H1 (cell line): ENCODE measurements around the gene HOXA13. TPM values are rescaled to one million over a fixed set of nuclear protein-coding genes. Genes with fewer than 3 reads are reported as not detected.

Experiments used
- CTCF ChIA-PET: fragments of 300-600 bp; sonication (Branson Sonifier 250); formaldehyde crosslinking; loops from one replicate; lab custom pipeline; 2021; ENCODE audit not compliant: partially characterized antibody; lab: Charles Lee
- POLR2A ChIA-PET: fragments of 300-600 bp; sonication (Branson Sonifier 250); formaldehyde crosslinking; loops from one replicate; lab custom pipeline; 2021; ENCODE audit warnings: inconsistent platforms; ENCODE audit not compliant: partially characterized antibody; lab: Charles Lee
- DNase-seq, 2 experiments: peaks; one replicate each; pipeline versions ENCODE4 v3.0.0 to v3.0.0-alpha.2; 2010 to 2022; ENCODE audit warnings: low spot score in 2 of 2, low read depth in 1 of 2, mixed read lengths in 1 of 2
- FAIRE-seq: peaks from 2 replicates; lab custom pipeline; 2011; peaks lifted over from hg19 to GRCh38; lab: Jason Lieb, UNC
- H2AFZ ChIP-seq: 2 replicates; pipeline ENCODE4 v1.8.1; 2012; ENCODE audit warnings: low read length, inconsistent platforms
- H2AK5ac ChIP-seq: 2 replicates; pipeline ENCODE4 v1.6.1; 2013; ENCODE audit warnings: low read depth, low read length
- H2BK120ac ChIP-seq: replicated peaks from 2 replicates; pipeline ENCODE3; 2013; ENCODE audit warnings: low read depth, low read length, inconsistent platforms
- H2BK12ac ChIP-seq: 2 replicates; pipeline ENCODE4 v1.6.1; 2013; ENCODE audit warnings: low read depth, low read length
- H2BK15ac ChIP-seq: 2 replicates; pipeline ENCODE4 v1.6.1; 2013; ENCODE audit warnings: low read length
- H2BK20ac ChIP-seq: 2 replicates; pipeline ENCODE4 v1.6.1; 2013; ENCODE audit warnings: low read length
- H2BK5ac ChIP-seq: 2 replicates; pipeline ENCODE4 v1.6.1; 2013; ENCODE audit warnings: low read depth, low read length
- H3K14ac ChIP-seq: 2 replicates; pipeline ENCODE4 v1.6.1; 2013; ENCODE audit warnings: inconsistent platforms; ENCODE audit not compliant: insufficient read length
- H3K18ac ChIP-seq: 2 replicates; pipeline ENCODE4 v1.6.1; 2013; ENCODE audit warnings: low read length; ENCODE audit errors: extremely low read depth
- H3K23ac ChIP-seq: 2 replicates; pipeline ENCODE4 v1.6.1; 2013; ENCODE audit warnings: inconsistent platforms; ENCODE audit not compliant: insufficient read length
- H3K23me2 ChIP-seq: 2 replicates; pipeline ENCODE4 v1.6.1; 2013; ENCODE audit warnings: low read depth, low read length
- H3K27ac ChIP-seq: 2 replicates; pipeline ENCODE4 v1.6.1; 2011; ENCODE audit warnings: low read depth, low read length, inconsistent platforms
- H3K27me3 ChIP-seq, 4 experiments: replicated peaks in 1 of 4; 1 replicate in 1 of 4; 2 replicates in 3 of 4; pipeline versions ENCODE4 v1.6.1 to v1.8.1; 2011 to 2013; ENCODE audit warnings: low read length in 3 of 4, mild to moderate bottlenecking in 3 of 4, inconsistent platforms in 2 of 4, mixed read lengths in 2 of 4, moderate library complexity in 1 of 4; ENCODE audit not compliant: control insufficient read depth in 3 of 4, insufficient read depth in 3 of 4; ENCODE audit errors: extremely low read depth in 1 of 4
- H3K36me3 ChIP-seq, 4 experiments: 2 replicates each; pipeline versions ENCODE4 v1.6.1 to v1.8.1; 2011 to 2013; ENCODE audit warnings: mild to moderate bottlenecking in 4 of 4, low read length in 3 of 4, moderate library complexity in 2 of 4, control low read depth in 1 of 4, inconsistent platforms in 1 of 4; ENCODE audit not compliant: insufficient read depth in 4 of 4, control insufficient read depth in 2 of 4
- H3K4ac ChIP-seq: replicated peaks from 2 replicates; pipeline ENCODE3; 2013; ENCODE audit warnings: low read length, low read depth, mixed read lengths, inconsistent platforms; ENCODE audit not compliant: insufficient read length
- H3K4me1 ChIP-seq, 4 experiments: replicated peaks in 1 of 4; 1 replicate in 1 of 4; 2 replicates in 3 of 4; pipeline versions ENCODE4 v1.6.1 to v1.8.1; 2011 to 2013; ENCODE audit warnings: low read length in 3 of 4, inconsistent platforms in 2 of 4, mixed read lengths in 1 of 4; ENCODE audit not compliant: insufficient read depth in 4 of 4, control insufficient read depth in 3 of 4
- H3K4me2 ChIP-seq, 2 experiments: 2 replicates each; pipeline versions ENCODE4 v1.6.1 to v1.8.1; 2011 to 2013; ENCODE audit warnings: low read depth in 2 of 2, low read length in 2 of 2, control low read depth in 1 of 2, inconsistent platforms in 1 of 2, mild to moderate bottlenecking in 1 of 2; ENCODE audit not compliant: insufficient read depth in 1 of 2
- H3K4me3 ChIP-seq, 4 experiments: fragments of 200-600, 300-600 bp in 1 of 4; sonication (generic), shearing (Covaris generic), sonication (Bioruptor Twin) in 1 of 4; 2 replicates each; pipeline versions ENCODE4 v1.5.1 to v1.8.1; 2011 to 2016; ENCODE audit warnings: low read length in 4 of 4, low read depth in 3 of 4, control low read depth in 2 of 4, inconsistent platforms in 2 of 4, mild to moderate bottlenecking in 2 of 4, mixed read lengths in 1 of 4, moderate library complexity in 1 of 4; ENCODE audit not compliant: insufficient read depth in 2 of 4; ENCODE audit errors: extremely low read depth in 1 of 4
- H3K56ac ChIP-seq: replicated peaks from 2 replicates; pipeline ENCODE3; 2013; ENCODE audit warnings: low read depth, mild to moderate bottlenecking, mixed read lengths, low read length, inconsistent platforms; ENCODE audit not compliant: insufficient read length
- H3K79me1 ChIP-seq: 2 replicates; pipeline ENCODE4 v1.6.1; 2013; ENCODE audit warnings: low read depth, low read length, control low read depth
- H3K79me2 ChIP-seq, 2 experiments: 2 replicates each; pipeline versions ENCODE4 v1.6.1 to v1.8.1; 2012 to 2013; ENCODE audit warnings: low read length in 2 of 2, mild to moderate bottlenecking in 2 of 2, inconsistent platforms in 1 of 2; ENCODE audit not compliant: insufficient read depth in 2 of 2, control insufficient read depth in 1 of 2
- H3K9ac ChIP-seq, 4 experiments: replicated peaks in 1 of 4; 1 replicate in 1 of 4; 2 replicates in 3 of 4; pipeline versions ENCODE4 v1.6.1 to v1.8.1; 2011 to 2013; ENCODE audit warnings: low read depth in 3 of 4, low read length in 3 of 4, control low read depth in 2 of 4, mild to moderate bottlenecking in 2 of 4, moderate library complexity in 2 of 4, inconsistent platforms in 1 of 4; ENCODE audit errors: extremely low read depth in 1 of 4
- H3K9me3 ChIP-seq, 2 experiments: 2 replicates each; pipeline versions ENCODE4 v1.6.1 to v1.8.1; 2012 to 2013; ENCODE audit warnings: mild to moderate bottlenecking in 2 of 2, moderate library complexity in 2 of 2, control low read depth in 1 of 2, inconsistent platforms in 1 of 2, low read depth in 1 of 2, low read length in 1 of 2, mixed read lengths in 1 of 2; ENCODE audit not compliant: insufficient read depth in 2 of 2
- H4K20me1 ChIP-seq, 2 experiments: replicated peaks in 1 of 2; 2 replicates each; pipeline versions ENCODE3 to v1.8.1; 2011 to 2013; ENCODE audit warnings: inconsistent platforms in 2 of 2, low read length in 2 of 2, mild to moderate bottlenecking in 1 of 2; ENCODE audit not compliant: insufficient read depth in 2 of 2, control insufficient read depth in 1 of 2
- H4K5ac ChIP-seq: 2 replicates; pipeline ENCODE4 v1.6.1; 2013; ENCODE audit warnings: low read length, low read depth, mixed read lengths, inconsistent platforms; ENCODE audit not compliant: insufficient read length
- H4K8ac ChIP-seq: 2 replicates; pipeline ENCODE4 v1.8.0; 2013; ENCODE audit warnings: mild to moderate bottlenecking, moderate library complexity, low read length, inconsistent platforms; ENCODE audit not compliant: insufficient read depth; ENCODE audit errors: extremely low read depth
- H4K91ac ChIP-seq: replicated peaks from 2 replicates; pipeline ENCODE3; 2013; ENCODE audit warnings: low read length, mixed read lengths, inconsistent platforms; ENCODE audit not compliant: insufficient read length
- NANOG ChIP-seq: IDR thresholded peaks from 2 replicates; pipeline ENCODE4 v1.6.1; 2011; ENCODE audit warnings: low read length, low read depth, mild to moderate bottlenecking, inconsistent platforms; ENCODE audit not compliant: insufficient read depth, poor library complexity, severe bottlenecking
- RNF2 ChIP-seq: fragments of 200-900, 300-1000 bp; sonication (generic); IDR thresholded peaks from 2 replicates; pipeline ENCODE4 v1.7.1; 2016; ENCODE audit warnings: borderline replicate concordance, low read depth, mild to moderate bottlenecking, antibody characterized with exemption, low read length; ENCODE audit not compliant: poor library complexity, severe bottlenecking; ENCODE audit errors: missing control alignments
- SUZ12 ChIP-seq: fragments of 200-600 bp; sonication (generic); IDR thresholded peaks from 2 replicates; pipeline ENCODE4 v1.6.1; 2012; ENCODE audit warnings: mild to moderate bottlenecking, inconsistent platforms, low read length, moderate library complexity, mixed read lengths
- WGBS, 2 experiments: shearing (Covaris generic) in 1 of 2; methylation state at CpG; one replicate each; pipeline versions ENCODE4 v1.1.6 to v1.1.7; 2013 to 2015; ENCODE audit warnings: low lambda C conversion rate in 2 of 2, mixed read lengths in 2 of 2, inconsistent platforms in 1 of 2, low coverage in 1 of 2, missing lambda C conversion rate in 1 of 2; ENCODE audit not compliant: insufficient replicate concordance in 2 of 2, insufficient coverage in 1 of 2, insufficient read length in 1 of 2; ENCODE audit errors: extremely low coverage in 1 of 2, missing lambda C conversion rate in 1 of 2; 5-methylcytosine and 5-hydroxymethylcytosine counted together
- polyA plus RNA-seq, 7 experiments: library from polyadenylated mRNA; depleted of rRNA in 3 of 7; stranded (reverse) in 5 of 7; unstranded in 2 of 7; fragments of >200 nt in 5 of 7; fragments of 200-250 nt in 2 of 7; gene quantifications; 1 replicate in 5 of 7; 2 replicates in 1 of 7; 4 replicates in 1 of 7; pipeline versions ENCODE4 v1.2.1 to v1.2.3, GENCODE V29; 2011 to 2013; ENCODE audit warnings: missing spikeins in 2 of 7, mixed read lengths in 2 of 7
- total RNA-seq: library from RNA; stranded (reverse); fragmentation: NEBNext Ultra II Directional; extraction: Animal tissue kit (Norgen Biotek cat#: 25700); gene quantifications from 2 replicates; pipeline ENCODE4 v1.2.1, GENCODE V29; 2021

HOXA13 gene
- total and polyA plus RNA-seq, 2 of the 8 experiments (the other 6 are each of a cell fraction or from before 2014, with no cell fraction given) = not detected

DNA sequence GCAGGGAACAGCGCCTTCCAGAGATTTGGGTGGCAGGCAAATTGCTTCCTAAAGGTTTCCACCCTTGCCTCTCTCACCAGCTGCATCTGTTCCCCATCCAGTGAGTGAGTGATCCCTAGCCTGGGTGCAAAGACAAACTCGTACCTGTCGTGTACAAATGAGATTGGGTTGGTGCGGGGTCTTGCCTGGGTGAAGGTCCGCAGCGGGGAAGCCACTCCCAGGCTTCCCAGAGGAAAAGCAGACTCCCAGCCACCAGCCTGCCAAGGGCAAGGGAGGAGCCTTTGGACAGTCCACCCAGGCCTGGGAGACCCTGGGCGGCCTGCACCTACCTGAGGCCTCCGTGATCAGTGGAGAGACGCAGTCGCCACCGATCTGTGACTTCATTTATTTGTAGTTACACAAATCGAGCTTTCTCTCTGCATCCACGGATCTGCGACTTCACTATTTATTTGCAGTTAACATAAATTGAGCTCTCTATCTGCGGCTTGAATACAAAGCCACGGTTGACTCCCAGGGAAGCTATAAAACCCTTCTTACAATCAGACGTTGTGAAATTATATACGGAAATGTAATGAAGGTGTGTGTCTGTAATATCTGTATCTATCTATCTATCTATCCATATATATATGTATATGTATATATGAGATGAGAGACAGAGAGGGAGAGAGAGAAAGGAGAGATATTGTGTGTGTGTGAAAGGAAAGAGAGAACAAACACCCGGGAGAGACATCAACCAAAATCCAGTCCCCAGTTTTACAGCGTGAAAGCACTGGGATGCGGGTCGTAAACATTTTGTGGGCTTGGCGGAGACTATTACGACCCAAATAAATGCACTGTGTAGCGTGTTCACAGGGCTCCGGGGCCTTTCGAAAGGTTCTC is 40.4 kb downstream of the HOXA13 start:
- H3K4me1 ChIP-seq = peaks cover 0 to 2% (median 0%) of the 10 kb centered on the region in 4 experiments; a peak in 3 of 7 replicates
- peaks cover 0 to 24% (median 0%) of the 10 kb centered on the region in 4 experiments; a peak in 1 of 8 replicates for H3K36me3 ChIP-seq
- no peak overlapping the region for H3K56ac ChIP-seq
- H3K14ac ChIP-seq = no peak overlapping the region
- no peak overlapping the region for H2AFZ ChIP-seq
- no peak overlapping the region for H3K4me2 ChIP-seq
- H3K79me1 ChIP-seq = no peaks in the 10 kb centered on the region
- H3K9ac ChIP-seq = no peak overlapping the region
- no peak overlapping the region for H2BK120ac ChIP-seq
- CTCF ChIA-PET = interaction anchor here (0.9 to 1.8 kb wide), 16 partner anchors 8 to 1298 kb away, joined by 3 to 16 read pairs (median 3); partner anchors contain the start of gene HOXA5
- TF ChIP-seq NANOG (no peak), SUZ12 (peak; percentile 22), RNF2 (peak; percentile 37)
- H2BK20ac ChIP-seq = no peak overlapping the region
- H3K4me3 ChIP-seq = no peak overlapping the region
- no peak overlapping the region for H2BK5ac ChIP-seq
- no peaks in the 10 kb centered on the region for H3K79me2 ChIP-seq
- POLR2A ChIA-PET = no interaction called here
- H3K23ac ChIP-seq = no peak overlapping the region
- no peak overlapping the region for H3K18ac ChIP-seq
- H3K9me3 ChIP-seq = peaks cover 0 to 10% of the 10 kb centered on the region in 2 experiments; a peak in 1 of 4 replicates
- no peak overlapping the region; the same call in 1 of the 2 replicates for H2AK5ac ChIP-seq
- H2BK12ac ChIP-seq = no peak overlapping the region
- no peak overlapping the region for H2BK15ac ChIP-seq
- DNase-seq (peak in 1 of 2 experiments; percentile 41), FAIRE-seq (no peak)
- no peak overlapping the region for H3K4ac ChIP-seq
- peaks cover 98 to 100% (median 99%) of the 10 kb centered on the region in 4 experiments for H3K27me3 ChIP-seq
- no peak overlapping the region for H4K91ac ChIP-seq
- no peaks in the 10 kb centered on the region for H3K23me2 ChIP-seq
- WGBS, 2 experiments = 41% methylated on average over 27 of the region's 27 CpGs; no CpG with 5 or more reads in 1 of the 2 experiments
- H3K27ac ChIP-seq = no peak overlapping the region
- peaks cover 18 to 26% of the 10 kb centered on the region in 2 experiments for H4K20me1 ChIP-seq
- H4K8ac ChIP-seq = no peak overlapping the region
- no peak overlapping the region for H4K5ac ChIP-seq
